Measurements from ENCODE around the gene VPS26B.

GRCh38 chr11:134257101-134257500 is 32.6 kb downstream of the VPS26B start:
- TF ChIP-seq CTCF (IDR thresholded peaks at IDR 0.05) (no peak), POLR2A (IDR thresholded peaks at IDR 0.05; ENCODE audit: low read depth) (no peak), POLR2AphosphoS5 (IDR thresholded peaks at IDR 0.05) (no peak), EP300 (IDR thresholded peaks at IDR 0.05) (no peak)
